GM19438 (cell line): Measurements from ENCODE around the gene ASB5.

Source experiments
- ATAC-seq: cut with Tn5 transposase; IDR thresholded peaks from one replicate; pipeline ENCODE4 v1.9.1; 2021; ENCODE audit warnings: low read depth; ENCODE audit not compliant: unreplicated experiment

Gene ASB5

GRCh38 chr4:176185051-176185450 lies 84.0 kb downstream of the ASB5 start:
- ATAC-seq, result no peak
